HG03066 (cell line): ENCODE measurements around the gene ZNF567.
"Not testable (repeated sequence)": the region's sequence is repeated elsewhere in the genome, so short reads cannot be mapped to it uniquely, and the experiment has no call there.

Source experiments
- ATAC-seq: cut with Tn5 transposase; IDR thresholded peaks from one replicate; pipeline ENCODE4 v1.9.1; 2021; ENCODE audit warnings: low read depth; ENCODE audit not compliant: unreplicated experiment

Gene ZNF567

GRCh38 chr19:36749613-36750012 lies 62.2 kb downstream of the ZNF567 start:
- ATAC-seq, result not testable (repeated sequence)

DNA sequence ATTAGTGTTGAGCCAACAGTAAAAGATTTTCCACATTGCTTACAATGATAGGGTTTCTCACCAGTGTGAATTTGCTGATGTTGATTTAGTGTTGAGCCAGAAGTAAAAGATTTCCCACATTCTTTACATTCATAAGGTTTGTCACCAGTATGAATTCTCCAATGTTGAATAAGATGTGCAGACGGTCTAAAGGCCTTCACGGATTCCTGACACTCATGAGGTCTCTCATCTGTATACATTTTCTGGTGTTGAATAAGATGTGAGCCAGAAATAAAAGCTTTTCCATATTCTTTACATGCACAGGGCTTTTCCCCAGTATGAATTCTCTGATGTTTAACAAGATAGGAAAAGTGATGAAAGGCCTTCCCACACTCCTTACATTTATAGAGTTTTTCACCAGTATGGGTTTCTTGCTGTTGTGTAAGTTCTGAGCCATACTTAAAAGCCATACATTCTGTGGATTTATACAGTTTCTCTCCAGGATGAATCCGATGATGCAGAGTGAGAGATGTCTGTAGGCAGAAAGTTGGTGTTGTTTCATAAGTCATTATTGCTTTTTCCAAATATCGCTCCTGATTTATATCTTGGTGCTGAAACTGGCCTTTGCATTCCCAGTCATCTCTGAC lies 62.8 kb downstream of the ZNF567 start:
- ATAC-seq, result no peak
